DLD1 (cell line): ENCODE measurements around the gene C6orf47.

Experiments
- in situ Hi-C: cut with HindIII; loops from 2 replicates; pipeline ENCODE4 v1.10.0; 2017; ENCODE audit warnings: low sequenced_read_pairs

Gene C6orf47

GRCh38 chr6:31617010-31617409, 43.6 kb downstream of the C6orf47 start:
- in situ Hi-C loops = no loop called here

- in situ Hi-C loops = no loop called here
These were observed 44.8 kb downstream of the C6orf47 start for GRCh38 chr6:31615748-31616147.

GRCh38 chr6:31614684-31615578, 45.6 kb downstream of the C6orf47 start, which contains the start of gene AIF1:
TSS of gene AIF1 (plus strand) at chr6:31615234. CDS start at chr6:31615330, 96 bp downstream.
- in situ Hi-C loops = no loop called here

DNA sequence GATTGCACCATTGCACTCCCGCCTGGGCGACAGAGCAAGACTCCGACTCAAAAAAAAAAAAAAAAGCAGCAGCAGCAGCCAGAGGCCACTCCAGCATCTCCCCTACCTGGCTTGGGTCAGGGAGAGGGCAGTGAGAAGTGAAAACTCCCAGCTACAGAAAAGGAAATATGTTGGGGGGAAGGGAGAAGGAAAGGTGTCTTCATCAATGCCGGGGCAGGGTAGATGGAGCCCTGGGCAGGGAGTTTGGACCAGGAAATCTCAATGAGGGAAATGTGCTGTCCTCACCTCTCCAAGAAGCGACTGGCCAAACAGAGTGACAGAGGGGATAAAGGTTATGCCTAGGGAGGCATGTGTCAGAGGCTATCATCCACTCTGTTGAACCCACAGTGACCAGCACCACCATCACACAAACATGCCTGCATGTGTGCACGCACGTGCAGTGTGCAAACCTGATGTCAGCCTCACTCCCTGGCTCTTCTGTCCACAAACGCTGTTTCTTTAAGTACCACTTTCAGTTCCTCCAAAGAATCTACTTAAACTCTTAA, 46.4 kb downstream of the C6orf47 start:
- in situ Hi-C loops = no loop called here

GRCh38 chr6:31610968-31611367, 49.6 kb downstream of the C6orf47 start:
- in situ Hi-C loops = no loop called here

- in situ Hi-C loops = no loop called here
These were observed 50.8 kb downstream of the C6orf47 start for GRCh38 chr6:31609519-31610406.
